Upper lobe of right lung (tissue), 1 donor: Measurements from ENCODE around the gene D2HGDH. TPM values are rescaled to one million over a fixed set of nuclear protein-coding genes. Genes with fewer than 3 reads are reported as not detected.

Source experiments
- ATAC-seq: fragments of 200-7000 bp; cut with Tn5 transposase; one replicate; pipeline ENCODE4 v1.9.1; 2020; ENCODE audit warnings: mild to moderate bottlenecking, moderate library complexity
- DNase-seq: peaks from one replicate; pipeline ENCODE4 v3.0.0-alpha.2; 2020
- H3K27ac ChIP-seq: fragments of 200-600 bp; one replicate; pipeline ENCODE4 v1.8.0; 2022
- H3K27me3 ChIP-seq: fragments of 200-600 bp; one replicate; pipeline ENCODE4 v1.8.0; 2022; ENCODE audit warnings: mild to moderate bottlenecking
- H3K36me3 ChIP-seq: fragments of 200-600 bp; one replicate; pipeline ENCODE4 v1.8.0; 2022
- H3K4me1 ChIP-seq: fragments of 200-600 bp; one replicate; pipeline ENCODE4 v1.8.0; 2022
- H3K4me3 ChIP-seq: fragments of 200-600 bp; one replicate; pipeline ENCODE4 v1.8.0; 2022; ENCODE audit warnings: mild to moderate bottlenecking
- H3K9me3 ChIP-seq: fragments of 200-600 bp; one replicate; pipeline ENCODE4 v1.8.0; 2022
- CTCF ChIP-seq: fragments of 200-600 bp; IDR thresholded peaks from one replicate; pipeline ENCODE4 v1.8.0; 2022; ENCODE audit warnings: antibody characterized with exemption
- intact Hi-C: fragments of 100-400 bp; cut with DNase I; formaldehyde crosslinking; loops from one replicate; pipeline ENCODE4 v1.11.0; 2022
- total RNA-seq: library from RNA; stranded (reverse); fragmentation: NEBNext Ultra II Directional; extraction: Animal tissue kit (Norgen Biotek cat#: 25700); gene quantifications from one replicate; pipeline ENCODE4 v1.2.1, GENCODE V29; 2021
- donor health status: DM: no; HTN: yes; CAD: no; lungs with severe emphysema.

D2HGDH gene
- total RNA-seq, 1 donor from 2014 or later: 28.8 TPM

GRCh38 chr2:241751776-241752175, 17.3 kb downstream of the D2HGDH start:
- no peak for TF ChIP-seq CTCF
- intact Hi-C loops: no loop called here
- H3K9me3 ChIP-seq: no peaks in the 10 kb centered on the region
- no peak overlapping the region for H3K4me3 ChIP-seq
- ATAC-seq (no peak), DNase-seq (no peak)
- H3K36me3 ChIP-seq: peaks cover 25% of the 10 kb centered on the region
- H3K4me1 ChIP-seq: peaks cover 6% of the 10 kb centered on the region
- H3K27me3 ChIP-seq: no peaks in the 10 kb centered on the region
- no peak overlapping the region for H3K27ac ChIP-seq

- Histone ChIP-seq H3K27ac (no peak overlapping the region), H3K27me3 (no peaks in the 10 kb centered on the region), H3K4me3 (no peak overlapping the region), H3K4me1 (peaks cover 6% of the 10 kb centered on the region), H3K36me3 (peaks cover 25% of the 10 kb centered on the region), H3K9me3 (no peaks in the 10 kb centered on the region)
- intact Hi-C loops: no loop called here
- DNase-seq: no peak
- TF ChIP-seq CTCF: no peak
- ATAC-seq: no peak
Measured at GRCh38 chr2:241752253-241752652, 17.8 kb downstream of the D2HGDH start.

GRCh38 chr2:241752689-241753276, 18.4 kb downstream of the D2HGDH start:
- H3K4me1 ChIP-seq: peaks cover 6% of the 10 kb centered on the region
- DNase-seq (no peak), ATAC-seq (no peak)
- H3K27ac ChIP-seq: no peak overlapping the region
- H3K4me3 ChIP-seq: no peak overlapping the region
- intact Hi-C loops: no loop called here
- H3K27me3 ChIP-seq: no peaks in the 10 kb centered on the region
- H3K36me3 ChIP-seq: peaks cover 25% of the 10 kb centered on the region
- no peaks in the 10 kb centered on the region for H3K9me3 ChIP-seq
- TF ChIP-seq CTCF: no peak

- Histone ChIP-seq H3K27me3 (no peaks in the 10 kb centered on the region), H3K27ac (no peak overlapping the region), H3K36me3 (peaks cover 25% of the 10 kb centered on the region), H3K4me3 (no peak overlapping the region), H3K9me3 (no peaks in the 10 kb centered on the region), H3K4me1 (peaks cover 6% of the 10 kb centered on the region)
- no peak for DNase-seq
- intact Hi-C loops: no loop called here
- no peak for TF ChIP-seq CTCF
- no peak for ATAC-seq
Measured at GRCh38 chr2:241753493-241753892, 19.1 kb downstream of the D2HGDH start.

- no peak for TF ChIP-seq CTCF
- Histone ChIP-seq H3K4me3 (no peak overlapping the region), H3K36me3 (peaks cover 25% of the 10 kb centered on the region), H3K9me3 (no peaks in the 10 kb centered on the region), H3K27ac (no peak overlapping the region), H3K4me1 (peaks cover 6% of the 10 kb centered on the region), H3K27me3 (no peaks in the 10 kb centered on the region)
- no peak for DNase-seq
- intact Hi-C loops: no loop called here
- ATAC-seq: no peak
Measured at GRCh38 chr2:241754042-241754441, 19.6 kb downstream of the D2HGDH start.

- Histone ChIP-seq H3K36me3 (peaks cover 25% of the 10 kb centered on the region), H3K4me1 (peaks cover 4% of the 10 kb centered on the region), H3K9me3 (no peaks in the 10 kb centered on the region), H3K27me3 (no peaks in the 10 kb centered on the region), H3K4me3 (no peak overlapping the region), H3K27ac (no peak overlapping the region)
- ATAC-seq: no peak
- DNase-seq: no peak
- TF ChIP-seq CTCF: no peak
- intact Hi-C loops: no loop called here
Measured at GRCh38 chr2:241755166-241755565, 20.7 kb downstream of the D2HGDH start.
